ENCODE measurements around the gene APOC3.

The APOC3 gene

DNA sequence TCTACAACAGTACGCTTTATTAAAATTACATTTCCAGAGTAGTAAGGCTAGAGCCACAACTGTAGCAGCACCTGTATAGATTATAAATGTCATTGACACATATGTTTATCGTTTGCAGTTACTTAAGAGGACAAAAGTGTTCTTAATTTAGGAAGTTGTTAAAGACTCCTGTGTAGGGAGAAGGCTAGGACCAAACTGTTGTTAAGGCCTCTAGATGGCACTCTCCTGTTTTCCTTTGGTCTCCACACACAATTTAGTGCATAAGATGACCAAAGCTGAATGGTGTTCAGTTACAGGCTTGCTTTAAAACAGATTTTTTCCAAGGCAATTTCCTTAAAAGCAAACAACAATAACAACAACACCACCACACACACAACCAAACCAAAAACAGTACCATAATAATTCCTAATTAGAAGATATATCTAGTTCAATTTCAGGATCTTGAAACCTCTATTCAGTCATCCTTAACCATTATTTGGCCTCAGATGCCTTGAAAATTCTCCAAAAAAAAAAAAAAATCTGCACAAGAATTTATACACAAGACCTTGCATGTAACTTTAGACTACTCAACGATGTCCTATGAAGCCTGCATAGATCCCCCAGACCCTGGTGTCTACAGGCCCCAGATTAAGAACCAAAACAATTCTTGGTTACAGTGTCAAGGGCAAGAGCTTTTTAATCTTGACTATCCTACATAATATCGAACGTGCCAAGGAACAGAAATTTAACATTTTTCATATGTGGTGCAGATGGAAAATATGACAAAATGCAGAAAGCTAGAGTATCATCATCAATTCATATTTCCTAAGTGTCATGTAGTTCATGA is 50.3 kb downstream of the APOC3 start:
- no peak for DNase-seq (ENCODE audit: low read depth)

DNA sequence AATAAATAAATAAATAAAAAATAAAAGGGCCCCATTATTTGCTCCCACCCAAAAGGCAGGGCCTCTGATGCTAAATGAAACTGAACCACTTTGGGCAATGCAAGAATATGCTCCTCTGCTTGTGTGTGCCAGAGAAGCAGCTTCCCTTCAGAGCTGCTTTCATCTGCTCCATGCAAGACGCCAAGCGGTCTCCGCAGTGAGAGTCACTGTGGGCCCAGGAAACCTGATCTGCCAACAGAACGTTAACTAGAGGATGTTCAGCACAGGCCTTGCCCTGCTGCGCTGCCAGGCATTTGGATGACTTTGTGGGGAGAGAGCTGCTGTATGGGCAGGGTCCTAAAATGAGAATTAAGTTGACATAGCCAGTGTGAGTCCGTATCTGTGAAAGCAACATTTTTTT is 51.4 kb downstream of the APOC3 start:
- DNase-seq (ENCODE audit: low read depth), result no peak

DNA sequence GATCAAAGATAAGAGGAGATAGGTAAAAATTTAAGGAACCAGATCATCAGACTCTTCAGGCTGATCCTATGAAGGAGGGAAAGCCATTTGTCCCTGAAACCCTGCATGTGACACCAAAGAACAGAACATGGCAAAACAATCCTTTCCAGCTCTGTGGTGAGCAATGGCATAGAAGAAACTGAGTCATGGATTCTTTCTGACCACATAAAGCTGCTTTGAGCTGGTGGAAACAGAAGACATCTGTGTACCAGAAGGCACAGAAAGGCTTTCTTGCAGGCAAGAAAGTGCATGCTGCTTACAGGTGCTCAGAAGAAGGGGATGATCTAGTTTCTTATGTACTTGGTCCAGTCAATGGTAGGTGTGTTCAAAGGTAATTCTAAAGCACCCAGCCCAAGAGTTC is 52.7 kb downstream of the APOC3 start:
- no peak for DNase-seq (ENCODE audit: low read depth)

Data from T-helper 22 cell (primary cell).